DMS79 treated with DMSO at 0.1 percent for 48 hours (cell line): ENCODE results near the gene ARMC6.

ENCODE experiments used
- DNase-seq: peaks from one replicate; lab custom pipeline; 2025; lab: John Stamatoyannopoulos, UW

Gene ARMC6

GRCh38 chr19:19033426-19034203 is at the start of gene ARMC6, which contains the start of gene SUGP2:
Gene ARMC6, plus strand, starts transcription at chr19:19033603. Its CDS starts 607 bp downstream, at chr19:19034210.
Gene SUGP2, minus strand, starts transcription at chr19:19033517. Its CDS starts 2,446 bp downstream, at chr19:19031071.
- peak; percentile 82 for DNase-seq

DNA sequence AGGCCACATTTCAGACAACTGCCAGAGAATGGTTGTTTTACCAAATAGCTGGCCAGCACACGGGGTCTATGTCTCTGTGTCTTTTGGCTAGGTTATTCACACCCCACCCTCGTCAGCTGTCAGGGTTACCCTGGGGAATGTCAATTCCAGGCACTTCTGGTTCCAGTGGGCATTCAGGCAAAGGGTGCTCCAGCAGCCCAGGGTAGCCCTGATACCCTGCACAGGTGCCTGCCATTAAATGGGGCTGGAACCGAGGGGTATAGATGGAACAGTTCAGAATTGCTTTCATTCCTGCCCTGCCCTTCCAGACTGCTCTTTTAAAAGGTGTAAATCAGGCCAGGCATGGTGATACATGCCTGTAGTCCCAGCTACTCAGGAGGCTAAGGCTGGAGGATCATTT is 49.2 kb upstream of the ARMC6 start:
- DNase-seq = no peak

DNA sequence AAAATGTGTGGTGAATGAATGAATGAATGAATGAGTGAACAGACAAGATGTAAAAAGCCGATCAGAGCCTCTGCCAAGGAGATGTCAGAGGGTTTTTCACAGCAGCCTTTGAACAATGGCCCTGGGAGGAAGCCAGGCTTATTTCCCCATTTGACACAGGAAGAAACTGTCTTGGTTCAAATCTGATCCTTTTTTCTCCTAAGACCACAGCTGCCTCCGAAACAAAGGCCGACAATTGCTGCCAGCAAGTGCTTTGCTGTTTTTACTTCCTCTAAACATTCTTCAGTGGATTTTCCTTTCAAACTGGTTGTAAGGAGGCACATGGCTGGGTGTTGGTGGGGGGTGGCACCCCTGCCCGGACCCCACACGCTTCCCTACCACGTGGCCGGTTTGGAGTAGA is 48.1 kb upstream of the ARMC6 start:
- DNase-seq = no peak

DNA sequence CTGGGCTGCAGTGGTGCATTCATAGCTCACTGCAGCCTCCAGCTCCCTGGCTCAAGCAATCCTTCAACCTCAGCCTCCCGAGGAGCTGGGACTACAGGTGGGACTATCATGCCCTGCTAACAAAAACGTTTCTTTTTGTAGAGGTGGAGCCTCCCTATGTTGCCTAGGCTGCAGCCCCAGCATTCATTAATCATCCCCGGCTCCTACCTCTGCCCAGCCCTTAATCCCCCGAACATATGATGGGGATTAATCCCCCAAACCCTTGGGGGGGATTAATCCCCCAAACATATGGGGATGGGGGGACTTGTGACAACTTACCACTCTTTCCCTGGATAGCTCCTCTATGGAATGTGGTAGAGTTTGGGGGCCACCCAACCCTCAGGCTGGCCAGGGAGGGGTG is 45.9 kb upstream of the ARMC6 start:
- DNase-seq = no peak

- DNase-seq = no peak
Measured at GRCh38 chr19:18989316-18989715, 44.1 kb upstream of the ARMC6 start.

DNA sequence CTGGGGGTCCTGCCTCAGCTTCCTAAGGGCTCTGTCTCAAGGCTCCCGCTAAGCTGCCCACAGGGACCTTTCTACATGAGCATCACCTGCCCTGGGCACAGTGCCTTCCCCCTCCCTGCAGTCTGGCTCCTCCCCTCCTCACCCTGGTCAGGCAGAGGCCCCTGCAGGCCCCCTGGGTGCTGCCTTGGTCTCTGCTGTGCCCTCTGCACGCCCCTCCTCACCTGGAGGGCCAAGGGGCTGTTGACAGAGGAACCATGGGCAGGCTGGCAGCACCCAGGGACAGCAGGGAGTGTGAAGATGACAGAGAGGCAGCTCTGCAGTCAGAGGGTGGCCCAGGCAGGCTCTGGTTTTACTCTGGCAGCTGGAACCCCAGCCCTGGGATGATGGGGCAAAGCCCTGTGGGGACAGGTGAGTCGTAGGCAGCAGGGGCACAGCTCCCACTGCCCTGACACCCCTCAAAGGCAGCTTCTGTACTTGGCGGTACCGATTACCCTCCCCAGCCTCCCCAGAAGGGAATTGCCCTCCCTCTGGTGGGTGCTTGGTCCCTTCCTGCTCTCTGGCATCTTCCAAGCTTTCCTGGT is 43.2 kb upstream of the ARMC6 start:
- DNase-seq = no peak

DNA sequence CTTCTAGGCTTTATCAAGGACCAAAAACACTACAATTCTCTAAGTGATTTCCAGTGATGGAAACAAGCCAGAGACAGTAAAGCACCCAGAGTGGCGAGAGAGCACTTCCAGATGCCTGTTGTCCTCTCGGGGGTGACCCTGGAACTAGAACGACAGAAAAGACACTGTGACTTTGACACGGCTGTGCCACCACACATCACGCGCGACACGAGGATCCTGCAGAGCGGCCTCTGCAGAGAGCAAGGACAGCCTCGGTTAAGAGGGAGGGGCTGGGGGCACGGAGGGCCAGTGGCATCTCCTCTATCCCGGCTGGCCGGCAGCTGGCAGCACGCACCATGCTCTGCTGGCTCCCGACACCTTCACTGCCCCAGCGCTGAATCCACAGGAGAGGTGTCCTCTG is 42.4 kb upstream of the ARMC6 start:
- no peak for DNase-seq

- no peak for DNase-seq
Measured at GRCh38 chr19:18991468-18991867, 41.9 kb upstream of the ARMC6 start.

- no peak for DNase-seq
Measured at GRCh38 chr19:18992696-18993095, 40.7 kb upstream of the ARMC6 start.

DNA sequence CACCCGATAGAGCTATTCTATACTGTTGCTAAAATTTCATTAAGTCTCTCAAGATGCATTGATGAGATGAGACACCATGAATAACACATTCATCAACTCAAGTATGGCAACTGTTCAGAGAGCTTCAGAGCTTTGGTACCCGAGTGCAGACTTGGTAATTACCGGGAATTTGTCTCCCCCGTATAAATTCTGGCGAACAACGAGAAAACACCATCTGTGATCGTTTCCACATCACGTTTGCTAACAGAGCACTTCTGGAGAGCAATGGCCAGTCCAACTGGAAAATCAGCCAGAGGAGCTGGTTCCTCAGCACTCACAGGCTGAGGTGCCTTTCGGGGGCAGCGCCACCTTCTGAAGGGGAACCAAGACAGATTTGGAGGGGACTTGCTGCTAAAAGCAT is 40.3 kb upstream of the ARMC6 start:
- DNase-seq = no peak

- DNase-seq = no peak
Measured at GRCh38 chr19:18995804-18996241, 37.6 kb upstream of the ARMC6 start.

DNA sequence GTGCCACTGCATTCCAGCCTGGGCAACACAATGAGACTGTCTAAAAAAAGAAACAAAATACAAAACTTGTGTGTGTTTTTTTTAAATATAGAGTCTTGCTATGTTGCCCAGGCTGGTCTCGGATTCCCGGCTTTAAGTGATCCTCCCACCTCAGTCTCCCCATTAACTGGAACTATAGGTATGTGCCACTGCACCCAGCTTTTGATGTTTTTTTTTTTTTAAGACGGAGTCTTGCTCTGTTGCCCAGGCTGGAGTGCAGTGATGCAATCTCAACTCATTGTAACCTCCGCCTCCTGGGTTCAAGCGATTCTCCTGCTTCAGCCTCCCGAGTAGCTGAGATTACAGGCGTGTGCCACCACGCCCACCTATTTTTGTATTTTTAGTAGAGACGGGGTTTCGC is 37.1 kb upstream of the ARMC6 start:
- DNase-seq = no peak

GRCh38 chr19:18996796-18997394 is 36.5 kb upstream of the ARMC6 start:
- DNase-seq = no peak

GRCh38 chr19:18998276-18998675 is 35.1 kb upstream of the ARMC6 start:
- no peak for DNase-seq

DNA sequence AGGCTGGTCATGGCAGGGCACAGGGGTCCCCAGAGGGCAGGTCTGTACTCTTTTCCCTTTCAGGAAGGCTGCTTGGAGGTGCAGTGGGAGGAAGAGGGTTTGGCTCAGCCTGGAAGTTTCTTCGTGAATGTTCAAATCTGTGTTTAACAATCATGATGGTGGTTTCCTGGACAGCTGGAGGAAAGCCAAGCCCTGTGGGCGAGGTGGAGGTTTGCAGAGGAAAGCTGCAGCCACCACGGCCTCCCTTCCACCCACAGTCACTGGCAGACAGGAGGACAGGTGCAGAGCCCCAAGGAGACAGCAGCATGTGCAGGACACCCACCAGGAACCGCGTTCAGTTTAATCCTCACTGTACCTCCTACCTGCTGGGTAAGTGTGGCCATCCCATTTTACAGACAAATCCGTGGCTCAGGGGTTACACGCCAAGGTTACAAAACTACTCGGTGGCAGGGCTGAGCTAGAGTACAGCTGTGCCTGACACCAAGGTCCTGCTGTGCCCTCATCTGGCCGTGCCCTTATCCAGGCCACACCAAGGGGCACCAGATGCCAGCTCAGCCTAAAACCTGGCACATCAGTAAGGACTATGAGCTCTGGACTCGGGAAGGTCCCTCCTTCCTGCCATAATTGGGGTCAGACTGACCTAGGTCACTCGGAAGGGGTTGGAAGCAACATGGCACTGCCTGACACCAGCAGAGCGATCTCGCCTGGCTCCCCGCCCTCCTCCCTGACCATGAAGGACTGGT is 34.2 kb upstream of the ARMC6 start:
- DNase-seq = no peak

- no peak for DNase-seq
Measured at GRCh38 chr19:18999896-19000620, 33.3 kb upstream of the ARMC6 start.

DNA sequence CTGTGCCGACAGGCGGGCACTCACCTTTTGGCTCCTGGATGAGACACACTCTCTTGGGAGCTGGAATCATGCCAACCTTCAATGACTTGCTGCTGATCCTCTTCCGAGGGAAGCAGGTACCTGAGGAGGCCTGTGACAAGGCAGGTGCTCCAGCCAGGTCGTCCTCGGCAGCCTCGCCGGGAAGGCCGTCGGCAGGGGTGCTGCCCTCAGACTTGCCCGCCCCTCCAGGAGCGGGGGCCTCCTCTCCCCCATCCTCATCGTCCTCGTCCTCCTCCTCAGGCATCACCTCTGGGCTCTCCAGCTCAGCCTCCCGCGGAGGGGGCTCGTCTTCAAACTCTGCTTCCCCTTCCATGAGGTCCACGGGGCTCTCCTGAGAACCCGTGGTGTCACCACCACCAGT is 29.3 kb upstream of the ARMC6 start:
- DNase-seq = peak; percentile 81

DNA sequence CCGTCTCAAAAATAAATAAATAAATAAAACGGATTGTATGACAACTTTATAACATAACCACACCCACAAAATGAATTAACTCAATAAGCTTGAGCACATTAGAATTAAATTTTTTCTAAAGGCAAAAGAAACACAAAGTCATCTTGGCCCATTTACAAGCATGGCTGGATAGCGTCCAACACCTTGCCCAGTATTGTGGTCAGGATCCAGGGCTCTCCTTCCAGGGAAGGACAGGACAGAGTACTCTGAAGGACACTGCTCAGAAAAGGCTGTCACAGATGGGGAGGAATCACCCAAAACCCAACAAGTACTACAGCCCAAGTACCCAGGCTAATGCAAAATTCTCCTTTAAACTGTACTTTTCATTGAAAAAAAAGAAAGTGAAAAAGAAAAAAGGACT is 27.2 kb upstream of the ARMC6 start:
- no peak for DNase-seq

DNA sequence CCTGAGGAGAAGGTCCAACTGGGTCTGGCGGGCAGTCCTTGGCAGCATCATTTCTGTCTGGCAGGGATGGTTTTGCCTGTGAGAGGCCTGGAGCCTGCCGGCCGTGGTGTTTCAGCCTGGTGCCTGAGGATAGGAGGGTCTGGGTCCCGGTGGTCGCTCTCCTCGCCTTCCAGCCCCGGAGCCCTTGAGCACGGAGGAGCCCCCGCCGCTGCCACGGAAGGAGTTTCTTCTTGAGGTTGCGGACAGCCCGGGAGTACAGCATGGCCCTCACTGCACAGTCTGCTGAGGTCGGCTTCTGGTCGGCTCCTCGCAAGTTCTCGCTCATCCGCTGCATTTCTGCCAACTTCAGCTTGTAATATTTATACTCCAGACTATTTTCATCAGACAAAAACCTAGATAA is 23.5 kb upstream of the ARMC6 start:
- DNase-seq = no peak

DNA sequence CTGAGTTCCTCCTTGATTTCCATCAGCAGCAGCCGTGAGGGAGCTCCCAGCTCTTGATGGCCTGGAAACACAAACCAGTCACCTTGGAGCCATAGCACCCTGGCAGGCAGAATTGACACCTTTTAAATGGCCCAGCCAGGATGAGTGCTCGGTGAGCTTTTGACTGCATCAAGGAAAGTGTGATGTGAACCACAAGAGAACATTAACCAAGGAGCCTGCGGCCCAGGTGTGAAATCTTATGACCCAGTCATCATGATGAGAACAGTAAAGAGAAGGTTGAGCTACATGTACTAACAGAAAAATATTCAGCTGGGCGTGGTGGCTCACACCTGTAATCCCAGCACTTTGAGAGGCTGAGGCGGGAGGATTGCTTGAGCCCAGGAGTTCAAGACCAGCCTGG is 22.9 kb upstream of the ARMC6 start:
- DNase-seq = no peak

DNA sequence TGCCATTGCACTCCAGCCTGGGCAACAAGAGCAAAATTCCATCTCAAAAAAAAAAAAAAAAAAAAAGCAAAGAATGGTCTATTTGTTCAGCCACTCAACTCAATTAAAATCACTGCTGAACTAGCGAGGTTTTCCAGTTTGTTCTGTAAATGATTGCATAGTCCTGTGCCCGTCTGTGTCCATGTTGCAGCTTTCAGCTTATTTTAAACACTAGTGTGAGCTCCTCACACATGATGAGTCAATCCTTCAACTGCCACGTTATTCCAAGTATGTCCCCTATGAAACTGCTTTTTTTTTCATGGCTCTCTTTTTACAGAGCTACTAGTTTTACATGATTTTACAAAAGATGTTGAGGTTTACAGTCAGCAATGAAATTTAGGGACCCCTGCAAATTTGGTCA is 12.3 kb upstream of the ARMC6 start:
- DNase-seq = no peak

- no peak for DNase-seq
Measured at GRCh38 chr19:19022380-19022961, 10.9 kb upstream of the ARMC6 start.
